Measurements from ENCODE around the gene RAB40A. TPM values are rescaled to one million over a fixed set of nuclear protein-coding genes. Genes with fewer than 3 reads are reported as not detected.
A peak's percentile ranks its signal among the peaks of the same experiment; 100 is the strongest.
"Not testable (repeated sequence)": the region's sequence is repeated elsewhere in the genome, so short reads cannot be mapped to it uniquely, and the experiment has no call there.

Gene RAB40A
- total RNA-seq, 1 experiment from 2014 or later, result not detected

DNA sequence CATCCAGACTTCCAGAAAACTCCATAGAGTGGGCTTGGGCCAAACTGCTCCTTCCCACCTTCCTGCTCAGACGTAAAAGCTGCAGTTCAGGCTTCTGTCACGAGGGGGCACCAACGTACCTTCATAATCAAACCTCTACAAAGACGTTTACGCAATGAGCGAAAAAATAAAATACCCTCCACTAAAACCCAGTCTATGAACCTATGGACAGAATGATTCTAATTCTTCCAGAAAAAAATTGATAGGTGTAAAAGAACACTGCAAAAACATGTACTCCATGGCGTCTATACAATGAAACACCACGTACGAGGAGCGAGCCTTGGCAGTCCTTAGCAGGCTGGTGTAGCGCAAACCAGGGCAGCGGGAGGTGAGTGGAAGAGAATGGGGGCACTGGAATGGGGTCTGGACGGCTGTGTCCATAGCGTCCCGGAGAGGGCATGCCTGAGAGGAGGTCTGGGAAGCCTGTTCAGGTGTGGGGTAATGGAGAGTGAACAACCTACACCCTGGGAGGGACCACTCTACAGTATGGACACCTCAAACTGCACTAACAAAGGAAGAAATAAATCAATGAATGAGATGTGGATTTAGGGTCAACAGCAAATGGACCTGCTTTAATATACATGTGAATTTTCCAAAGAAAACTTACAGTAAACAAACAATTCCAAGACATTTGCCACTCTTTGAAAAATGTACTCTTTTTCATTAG lies 14.4 kb upstream of the RAB40A start:
- Histone ChIP-seq H3K9me3 (no peaks in the 10 kb centered on the region), H3K4me3 (no peak overlapping the region), H3K36me3 (no peaks in the 10 kb centered on the region), H3K27me3 (no peaks in the 10 kb centered on the region)
- peak; percentile 41 for DNase-seq

GRCh38 chrX:103531002-103531401 lies 11.7 kb upstream of the RAB40A start:
- DNase-seq, result peak; percentile 21
- no peaks in the 10 kb centered on the region for H3K9me3 ChIP-seq
- no peak overlapping the region for H3K4me3 ChIP-seq
- no peaks in the 10 kb centered on the region for H3K36me3 ChIP-seq
- H3K27me3 ChIP-seq, result no peaks in the 10 kb centered on the region

DNA sequence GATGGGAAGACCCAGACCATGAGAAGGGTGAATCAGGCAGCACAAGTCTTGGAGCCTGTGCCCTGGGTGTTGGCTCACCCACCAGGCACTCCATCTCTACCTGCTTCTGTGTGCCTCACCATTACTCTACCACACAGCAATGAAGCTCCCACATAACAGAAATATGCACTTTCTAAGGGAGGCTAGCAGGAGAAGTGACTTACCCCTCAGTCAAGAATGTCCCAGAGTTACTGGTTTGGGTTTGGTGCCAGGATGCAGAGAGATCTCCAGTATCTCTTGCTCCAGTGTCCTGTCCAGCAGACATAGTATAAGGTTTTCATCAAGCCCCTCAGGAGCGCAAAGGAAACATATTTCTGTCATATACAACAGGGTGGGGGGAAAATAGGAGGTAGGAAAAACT lies 11.3 kb upstream of the RAB40A start:
- Histone ChIP-seq H3K36me3 (no peaks in the 10 kb centered on the region), H3K27me3 (no peaks in the 10 kb centered on the region), H3K9me3 (no peaks in the 10 kb centered on the region), H3K4me3 (no peak overlapping the region)
- no peak for DNase-seq

GRCh38 chrX:103529550-103529949 lies 10.3 kb upstream of the RAB40A start:
- Histone ChIP-seq H3K36me3 (no peaks in the 10 kb centered on the region), H3K9me3 (no peaks in the 10 kb centered on the region), H3K4me3 (no peak overlapping the region), H3K27me3 (no peaks in the 10 kb centered on the region)
- DNase-seq, result no peak

- H3K4me3 ChIP-seq, result no peak overlapping the region
- no peak for DNase-seq
- H3K9me3 ChIP-seq, result no peaks in the 10 kb centered on the region
- H3K36me3 ChIP-seq, result no peaks in the 10 kb centered on the region
- no peaks in the 10 kb centered on the region for H3K27me3 ChIP-seq
Observed at GRCh38 chrX:103524747-103525146, 5.5 kb upstream of the RAB40A start.

GRCh38 chrX:103523605-103524004 lies 4.3 kb upstream of the RAB40A start:
- Histone ChIP-seq H3K4me3 (no peak overlapping the region), H3K27me3 (no peaks in the 10 kb centered on the region), H3K36me3 (no peaks in the 10 kb centered on the region), H3K9me3 (no peaks in the 10 kb centered on the region)
- DNase-seq, result no peak

- H3K4me3 ChIP-seq, result no peak overlapping the region
- H3K36me3 ChIP-seq, result no peaks in the 10 kb centered on the region
- no peaks in the 10 kb centered on the region for H3K9me3 ChIP-seq
- DNase-seq, result peak; percentile 23
- H3K27me3 ChIP-seq, result no peaks in the 10 kb centered on the region
Observed at GRCh38 chrX:103520386-103520785, 1.1 kb upstream of the RAB40A start.

DNA sequence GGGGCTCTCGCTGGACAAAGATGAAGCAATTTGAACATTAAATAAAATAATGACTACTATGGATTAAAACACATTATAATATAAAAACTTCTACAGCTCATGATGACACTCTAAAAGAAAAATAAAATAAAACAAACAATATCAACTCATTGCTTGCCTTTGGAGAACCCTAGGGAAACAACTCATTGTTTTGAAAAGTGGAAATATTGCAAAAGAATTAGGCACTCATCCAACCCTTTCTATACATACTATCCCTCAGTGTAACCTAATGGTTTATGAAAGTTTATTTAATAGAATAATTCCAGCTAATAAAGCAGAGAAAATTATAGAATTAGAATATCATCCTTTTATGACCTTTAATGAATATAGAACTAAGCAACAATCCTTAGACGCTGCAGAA lies 718 bp downstream of the RAB40A start:
- H3K36me3 ChIP-seq, result no peaks in the 10 kb centered on the region
- H3K27me3 ChIP-seq, result no peaks in the 10 kb centered on the region
- H3K4me3 ChIP-seq, result no peak overlapping the region
- DNase-seq, result no peak
- H3K9me3 ChIP-seq, result no peaks in the 10 kb centered on the region

DNA sequence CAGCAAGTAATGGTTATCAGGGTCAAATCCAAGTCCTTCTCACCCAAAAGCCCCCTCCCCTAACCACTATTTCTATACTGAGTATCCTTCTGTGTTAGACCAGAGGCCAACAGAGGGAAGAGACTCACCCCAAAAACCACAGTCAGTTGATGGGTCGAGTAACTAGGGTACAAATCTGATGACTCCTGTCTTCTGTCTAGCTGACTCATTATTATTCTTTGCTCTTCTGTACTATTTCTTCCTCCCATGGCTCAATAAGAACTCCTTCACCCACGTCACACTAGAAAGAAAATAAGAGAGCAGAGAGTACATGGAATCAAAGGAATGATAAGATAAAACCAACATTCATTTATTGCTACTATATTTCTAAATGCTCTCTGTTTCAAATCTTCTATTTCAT lies 2.0 kb downstream of the RAB40A start:
- Histone ChIP-seq H3K36me3 (no peaks in the 10 kb centered on the region), H3K9me3 (no peaks in the 10 kb centered on the region), H3K27me3 (no peaks in the 10 kb centered on the region), H3K4me3 (no peak overlapping the region)
- no peak for DNase-seq

- no peaks in the 10 kb centered on the region for H3K27me3 ChIP-seq
- DNase-seq, result no peak
- H3K4me3 ChIP-seq, result no peak overlapping the region
Observed at GRCh38 chrX:103513476-103514108, 5.7 kb downstream of the RAB40A start.

DNA sequence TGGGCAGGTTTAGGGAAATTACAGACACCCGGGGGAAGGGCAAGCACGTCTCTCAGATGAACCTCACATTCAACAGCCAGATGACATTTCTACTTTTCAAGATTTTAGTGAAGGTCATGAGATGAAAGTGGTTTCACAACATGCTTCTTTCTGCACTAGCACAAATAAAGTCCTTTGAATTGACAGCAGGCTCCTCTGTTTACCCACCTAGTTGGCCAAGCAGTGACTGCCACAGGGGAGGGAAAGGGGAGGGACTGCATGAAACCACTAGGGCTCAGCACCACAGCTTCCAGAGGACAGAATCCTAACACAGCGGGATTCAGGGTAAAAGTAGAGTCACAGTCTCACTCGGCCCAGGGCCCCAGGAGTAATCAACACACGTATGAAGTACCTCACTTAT lies 6.2 kb downstream of the RAB40A start:
- H3K9me3 ChIP-seq, result no peaks in the 10 kb centered on the region
- H3K36me3 ChIP-seq, result no peaks in the 10 kb centered on the region
- DNase-seq, result no peak
- no peak overlapping the region for H3K4me3 ChIP-seq
- no peaks in the 10 kb centered on the region for H3K27me3 ChIP-seq

More at GRCh38 chrX:103513476-103514108, 5.7 kb downstream of the RAB40A start:
- H3K36me3 ChIP-seq, result no peaks in the 10 kb centered on the region
- H3K9me3 ChIP-seq, result no peaks in the 10 kb centered on the region

GRCh38 chrX:103510031-103510430 lies 9.3 kb downstream of the RAB40A start:
- no peaks in the 10 kb centered on the region for H3K27me3 ChIP-seq
- H3K36me3 ChIP-seq, result no peaks in the 10 kb centered on the region
- DNase-seq, result no peak
- H3K9me3 ChIP-seq, result no peaks in the 10 kb centered on the region
- H3K4me3 ChIP-seq, result no peak overlapping the region

DNA sequence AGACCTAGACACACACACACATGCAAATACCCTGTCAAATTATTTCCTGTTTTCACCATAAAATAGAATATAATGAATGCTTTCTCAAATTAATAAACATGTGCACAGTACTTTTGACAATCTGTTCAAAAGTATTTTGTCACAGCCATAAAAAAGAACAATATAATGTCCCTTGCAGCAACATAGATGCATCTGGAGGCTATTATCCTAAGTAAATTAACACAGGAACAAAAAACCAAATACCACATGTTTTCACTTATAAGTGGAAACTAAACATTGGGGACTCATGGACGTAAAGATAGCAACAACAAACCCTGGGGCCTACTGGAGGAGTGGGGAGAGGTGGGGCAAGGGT lies 15.5 kb downstream of the RAB40A start:
- H3K4me3 ChIP-seq, result no peak overlapping the region
- H3K27me3 ChIP-seq, result no peaks in the 10 kb centered on the region
- H3K9me3 ChIP-seq, result no peaks in the 10 kb centered on the region
- H3K36me3 ChIP-seq, result no peaks in the 10 kb centered on the region
- DNase-seq, result no peak

DNA sequence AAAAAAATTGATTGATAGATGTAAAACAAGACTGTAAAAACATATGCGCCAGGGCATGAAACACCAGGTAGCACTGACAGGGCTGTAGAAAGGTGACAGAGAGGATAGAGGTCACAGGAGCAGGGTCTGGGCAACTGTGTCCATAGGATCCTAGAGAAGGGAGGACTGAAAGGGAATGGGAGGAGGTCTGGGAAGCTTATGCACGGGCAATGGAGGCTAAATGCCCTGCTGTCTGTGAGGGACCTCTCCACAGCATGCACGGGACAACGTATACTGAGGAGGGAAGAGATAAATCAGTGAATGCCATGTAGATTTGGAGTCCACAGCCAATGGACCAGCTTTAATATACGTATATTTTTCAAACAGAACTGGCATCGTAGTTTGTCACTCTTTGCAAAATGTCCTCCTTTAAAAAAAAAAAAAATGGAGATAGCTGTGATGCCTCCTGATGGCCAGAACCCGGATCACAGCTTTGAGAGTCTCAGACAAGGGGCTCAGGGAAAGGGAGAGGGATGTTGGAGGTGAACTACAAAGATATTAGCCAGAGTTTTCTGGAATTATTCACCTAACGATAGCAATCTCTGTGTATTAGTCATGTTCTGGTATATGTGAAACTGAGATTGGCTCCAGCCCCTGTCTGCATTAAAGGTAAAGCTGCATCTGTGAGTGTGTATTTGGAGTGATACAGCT lies 16.0 kb downstream of the RAB40A start:
- Histone ChIP-seq H3K27me3 (no peaks in the 10 kb centered on the region), H3K4me3 (no peak overlapping the region), H3K36me3 (no peaks in the 10 kb centered on the region), H3K9me3 (no peaks in the 10 kb centered on the region)
- DNase-seq, result no peak

- Histone ChIP-seq H3K9me3 (no peaks in the 10 kb centered on the region), H3K36me3 (no peaks in the 10 kb centered on the region)
- DNase-seq, result no peak
Observed at GRCh38 chrX:103498786-103499185, 20.5 kb downstream of the RAB40A start.

DNA sequence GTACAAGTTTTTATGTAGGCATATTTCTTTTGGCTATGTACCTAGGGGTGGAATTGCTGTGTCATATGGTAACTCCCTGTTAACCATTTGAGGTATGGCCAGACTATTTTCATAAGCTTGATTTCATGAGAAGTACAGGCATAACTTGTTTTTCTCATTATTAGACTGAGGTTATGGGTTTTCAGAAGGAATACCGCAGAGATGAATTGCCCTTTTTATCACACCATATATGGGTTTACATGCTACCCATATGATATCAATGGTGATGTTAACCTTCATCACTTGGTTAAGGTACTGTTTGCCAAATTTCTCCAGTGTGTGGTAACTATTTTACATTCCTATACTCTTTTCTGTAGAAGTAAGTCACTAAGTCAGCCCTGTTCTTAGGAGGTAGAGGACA lies 23.5 kb downstream of the RAB40A start:
- no peak for DNase-seq
- Histone ChIP-seq H3K9me3 (no peaks in the 10 kb centered on the region), H3K36me3 (no peaks in the 10 kb centered on the region), H3K4me3 (no peak overlapping the region), H3K27me3 (no peaks in the 10 kb centered on the region)

More at GRCh38 chrX:103498786-103499185, 20.5 kb downstream of the RAB40A start:
- no peak overlapping the region for H3K4me3 ChIP-seq
- H3K27me3 ChIP-seq, result no peaks in the 10 kb centered on the region

DNA sequence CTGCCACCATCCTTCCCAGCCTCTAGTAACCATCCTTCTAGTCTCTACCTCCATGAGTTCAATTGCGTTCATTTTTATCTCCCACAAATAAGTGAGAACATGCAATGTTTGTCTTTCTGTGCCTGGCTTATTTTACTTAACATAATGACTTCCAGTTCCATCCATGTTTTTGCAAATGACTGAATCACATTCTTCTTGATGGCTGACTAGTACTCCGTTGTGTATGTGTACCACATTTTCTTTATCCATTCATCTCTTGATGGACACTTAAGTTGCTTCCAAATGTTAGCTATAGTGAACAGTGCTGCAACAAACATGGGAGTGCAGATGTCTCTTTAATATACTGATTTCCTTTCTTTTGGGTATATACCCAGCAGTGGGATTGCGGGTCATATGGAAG lies 25.7 kb downstream of the RAB40A start:
- H3K27me3 ChIP-seq, H3K36me3 ChIP-seq, DNase-seq, H3K9me3 ChIP-seq, H3K4me3 ChIP-seq: not testable (repeated sequence)

DNA sequence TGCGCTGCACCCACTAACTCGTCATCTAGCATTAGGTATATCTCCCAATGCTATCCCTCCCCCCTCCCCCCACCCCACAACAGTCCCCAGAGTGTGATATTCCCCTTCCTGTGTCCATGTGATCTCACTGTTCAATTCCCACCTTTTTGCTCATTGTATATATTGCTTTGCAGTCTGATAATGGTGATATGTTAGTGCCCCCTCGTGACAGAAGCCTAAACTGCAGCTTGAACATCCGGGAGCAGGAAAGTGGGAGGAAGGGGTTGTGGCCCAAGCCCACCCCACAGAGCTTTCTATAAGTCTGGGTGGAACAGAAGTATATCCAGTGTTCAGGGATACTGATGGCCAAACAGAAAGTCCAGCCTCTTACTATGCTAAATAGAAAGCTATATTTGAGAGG lies 29.6 kb downstream of the RAB40A start:
- DNase-seq, result peak; percentile 5

More for the DNA sequence above, 29.6 kb downstream of the RAB40A start:
- H3K9me3 ChIP-seq, H3K36me3 ChIP-seq, H3K27me3 ChIP-seq, H3K4me3 ChIP-seq: not testable (repeated sequence)
